HepG2 (cell line): Measurements from ENCODE around the gene BEST2. TPM values are rescaled to one million over a fixed set of nuclear protein-coding genes. Genes with fewer than 3 reads are reported as not detected.

ENCODE experiments used
- ATAC-seq: fragments of 200-7000 bp; cut with Tn5 transposase; 3 replicates; pipeline ENCODE4 v1.9.1; 2020; ENCODE audit warnings: mild to moderate bottlenecking, moderate library complexity
- BruUV-seq: library from RNA; stranded (reverse); fragments of 400-500 nt; replicated peaks from 2 replicates; lab custom pipeline; 2021; lab: Mats Ljungman, UMichigan
- CTCF ChIA-PET: fragments of 300-600 bp; formaldehyde crosslinking; extraction: SDS; loops from one replicate; lab custom pipeline; 2021; ENCODE audit warnings: low total read pairs, inconsistent platforms, low intra/inter-chr PET ratio; lab: Yijun Ruan, JAX
- POLR2A ChIA-PET: fragments of 350-600 bp; sonication (Branson Sonifier 250); formaldehyde crosslinking; loops from one replicate; lab custom pipeline; 2020; ENCODE audit warnings: antibody characterized with exemption, inconsistent platforms; lab: Yijun Ruan, JAX
- DNase-seq: peaks from one replicate; pipeline ENCODE4 v3.0.0-alpha.2; 2015; ENCODE audit warnings: low spot score
- FAIRE-seq: peaks from 3 replicates; lab custom pipeline; 2011; peaks lifted over from hg19 to GRCh38; lab: Jason Lieb, UNC
- H2AFZ ChIP-seq: one replicate; pipeline ENCODE4 v1.6.1; 2011; ENCODE audit warnings: low read length, inconsistent platforms
- H3K27ac ChIP-seq: fragments of 300-600 bp; 3 replicates; pipeline ENCODE4 v1.8.0; 2011; ENCODE audit warnings: mixed run types, mild to moderate bottlenecking, mixed read lengths, low read length, inconsistent platforms; ENCODE audit not compliant: insufficient read depth; ENCODE audit errors: extremely low read length
- H3K27me3 ChIP-seq, 2 experiments: fragments of 200-600 bp in 1 of 2; 2 replicates in 1 of 2; 3 replicates in 1 of 2; pipeline versions ENCODE4 v1.6.0 to v1.8.0; 2011; ENCODE audit warnings: low read length in 2 of 2, mild to moderate bottlenecking in 2 of 2, moderate library complexity in 2 of 2, inconsistent platforms in 1 of 2; ENCODE audit not compliant: insufficient read depth in 2 of 2, control insufficient read depth in 1 of 2
- H3K36me3 ChIP-seq, 2 experiments: fragments of 200-600 bp in 1 of 2; replicated peaks in 1 of 2; 2 replicates in 1 of 2; 3 replicates in 1 of 2; pipeline versions ENCODE4 v1.5.1 to v1.8.0; 2011; ENCODE audit warnings: low read length in 2 of 2, inconsistent platforms in 1 of 2; ENCODE audit not compliant: insufficient read depth in 2 of 2, control insufficient read depth in 1 of 2
- H3K4me1 ChIP-seq: 2 replicates; pipeline ENCODE4 v1.5.1; 2012; ENCODE audit warnings: low read length, inconsistent platforms; ENCODE audit not compliant: insufficient read depth
- H3K4me2 ChIP-seq: 2 replicates; pipeline ENCODE4 v1.6.0; 2011; ENCODE audit warnings: low read depth, low read length, inconsistent platforms
- H3K4me3 ChIP-seq, 3 experiments: fragments of 200-600 bp in 1 of 3; sonication (generic), shearing (Covaris generic) in 1 of 3; replicated peaks in 1 of 3; 2 replicates each; pipeline ENCODE4 v1.5.1; 2011 to 2016; ENCODE audit warnings: low read length in 3 of 3, inconsistent platforms in 2 of 3, low read depth in 2 of 3, mild to moderate bottlenecking in 2 of 3, control low read depth in 1 of 3, mixed read lengths in 1 of 3; ENCODE audit not compliant: insufficient read depth in 1 of 3
- H3K79me2 ChIP-seq: one replicate; pipeline ENCODE4 v1.6.1; 2011; ENCODE audit warnings: low read length, inconsistent platforms; ENCODE audit not compliant: insufficient read depth
- H3K9ac ChIP-seq: 2 replicates; pipeline ENCODE4 v1.6.0; 2011; ENCODE audit warnings: mild to moderate bottlenecking, low read depth, low read length, inconsistent platforms; ENCODE audit not compliant: insufficient read depth
- H3K9me3 ChIP-seq: 2 replicates; pipeline ENCODE4 v1.5.1; 2012; ENCODE audit warnings: mild to moderate bottlenecking, low read length
- H4K20me1 ChIP-seq: 2 replicates; pipeline ENCODE4 v1.6.0; 2011; ENCODE audit warnings: inconsistent platforms, mild to moderate bottlenecking, low read length, moderate library complexity; ENCODE audit not compliant: insufficient read depth
- HIVEP1 ChIP-seq: sonication (generic); formaldehyde crosslinking; IDR thresholded peaks from 2 replicates; pipeline ENCODE4 v1.4.0; 2020; ENCODE audit warnings: mild to moderate bottlenecking, missing genetic modification reagents
- KLF12 ChIP-seq: sonication (generic); formaldehyde crosslinking; IDR thresholded peaks from 2 replicates; pipeline ENCODE4 v1.4.0; 2020; ENCODE audit warnings: missing genetic modification reagents, borderline replicate concordance
- MEIS2 ChIP-seq: sonication (generic); formaldehyde crosslinking; IDR thresholded peaks from 2 replicates; pipeline ENCODE4 v1.9.0; 2021; ENCODE audit warnings: mild to moderate bottlenecking, missing genetic modification reagents
- NFYB ChIP-seq: sonication (generic); formaldehyde crosslinking; IDR thresholded peaks from 2 replicates; pipeline ENCODE4 v1.4.0; 2020; ENCODE audit warnings: missing genetic modification reagents
- PAXIP1 ChIP-seq: sonication (generic); formaldehyde crosslinking; conservative IDR thresholded peaks from 2 replicates; pipeline ENCODE4 v1.4.0; 2020; ENCODE audit warnings: mild to moderate bottlenecking, missing genetic modification reagents, moderate library complexity
- RXRA ChIP-seq: sonication (generic); formaldehyde crosslinking; IDR thresholded peaks from 2 replicates; pipeline ENCODE4 v1.5.1; 2020; ENCODE audit warnings: missing genetic modification reagents
- RXRB ChIP-seq: IDR thresholded peaks from 2 replicates; pipeline ENCODE4 v1.6.1; 2016; ENCODE audit warnings: borderline replicate concordance, missing genetic modification reagents, missing compliant biosample characterization
- SALL1 ChIP-seq: sonication (generic); formaldehyde crosslinking; IDR thresholded peaks from 2 replicates; pipeline ENCODE4 v1.8.0; 2022; ENCODE audit warnings: mild to moderate bottlenecking, missing genetic modification reagents
- SOX13 ChIP-seq, 3 experiments: fragments of 450-650 bp in 1 of 3; sonication (generic) in 1 of 3; formaldehyde crosslinking in 1 of 3; IDR thresholded peaks in 2 of 3; conservative IDR thresholded peaks in 1 of 3; 2 replicates each; pipeline versions ENCODE4 v1.5.0 to v1.6.1; 2016 to 2020; ENCODE audit warnings: antibody characterized with exemption in 1 of 3, mild to moderate bottlenecking in 1 of 3, missing compliant biosample characterization in 1 of 3, missing genetic modification reagents in 1 of 3, moderate library complexity in 1 of 3
- SP5 ChIP-seq: IDR thresholded peaks from 2 replicates; pipeline ENCODE4 v1.6.1; 2016; ENCODE audit warnings: low read depth, borderline replicate concordance
- TFAP4 ChIP-seq: sonication (generic); IDR thresholded peaks from 2 replicates; pipeline ENCODE4 v1.6.1; 2016; ENCODE audit warnings: low read depth, borderline replicate concordance
- THAP8 ChIP-seq: sonication (generic); formaldehyde crosslinking; IDR thresholded peaks from 2 replicates; pipeline ENCODE4 v1.5.1; 2020; ENCODE audit warnings: missing genetic modification reagents, mild to moderate bottlenecking, borderline replicate concordance
- ZNF317 ChIP-seq: sonication (generic); formaldehyde crosslinking; IDR thresholded peaks from 2 replicates; pipeline ENCODE4 v1.5.0; 2020; ENCODE audit warnings: mild to moderate bottlenecking, missing genetic modification reagents
- ZNF333 ChIP-seq: sonication (generic); formaldehyde crosslinking; IDR thresholded peaks from 2 replicates; pipeline ENCODE4 v1.4.0; 2020; ENCODE audit warnings: mild to moderate bottlenecking, missing genetic modification reagents, borderline replicate concordance
- ZNF510 ChIP-seq: sonication (generic); formaldehyde crosslinking; IDR thresholded peaks from 2 replicates; pipeline ENCODE4 v1.4.0; 2020; ENCODE audit warnings: low read depth, mild to moderate bottlenecking, missing genetic modification reagents
- ZNF550 ChIP-seq: sonication (generic); formaldehyde crosslinking; IDR thresholded peaks from 2 replicates; pipeline ENCODE4 v1.4.0; 2020; ENCODE audit warnings: mild to moderate bottlenecking, missing genetic modification reagents, borderline replicate concordance
- ZNF709 ChIP-seq: sonication (generic); formaldehyde crosslinking; IDR thresholded peaks from 2 replicates; pipeline ENCODE4 v1.5.0; 2020; ENCODE audit warnings: mild to moderate bottlenecking, missing genetic modification reagents
- WGBS: methylation state at CpG from one replicate; pipeline ENCODE4 v1.1.6; 2017; ENCODE audit warnings: low lambda C conversion rate; 5-methylcytosine and 5-hydroxymethylcytosine counted together
- in situ Hi-C: cut with HindIII; loops from 2 replicates; pipeline ENCODE4 v1.10.0; 2017; ENCODE audit warnings: low pct_unique_long_range_greater_than_20kb; ENCODE audit not compliant: extremely low pct_ligation_motif_present
- intact Hi-C: fragments of 100-400 bp; cut with micrococcal nuclease; formaldehyde crosslinking; loops from one replicate; pipeline ENCODE4 v1.10.0; 2022; ENCODE audit not compliant: unreplicated experiment
- polyA plus RNA-seq, 8 experiments: library from polyadenylated mRNA; depleted of rRNA in 3 of 8; stranded (reverse) in 7 of 8; unstranded in 1 of 8; fragments of >200 nt; fragmentation: Illumina TruSeq in 4 of 8; extraction: Trizol in 4 of 8; gene quantifications; 2 replicates each; pipeline versions ENCODE4 v1.2.1 to v1.2.3, GENCODE V29; 2011 to 2016; ENCODE audit warnings: low read depth in 4 of 8, missing spikeins in 1 of 8, mixed read lengths in 1 of 8; ENCODE audit not compliant: insufficient read depth in 1 of 8
- total RNA-seq, 5 experiments: library from RNA; depleted of rRNA; stranded (reverse); fragments of >200 nt; fragmentation: Illumina TruSeq; extraction: Trizol; gene quantifications; 2 replicates each; pipeline ENCODE4 v1.2.3, GENCODE V29; 2016; ENCODE audit warnings: low read depth in 1 of 5

BEST2 gene
- total and polyA plus RNA-seq, 2 of the 13 experiments (the other 11 are each of a cell fraction or from before 2014, with no cell fraction given), result not detected

- in situ Hi-C loops, result no loop called here
- DNase-seq (peak; percentile 45), ATAC-seq (peak; percentile 47), FAIRE-seq (peak; percentile 23)
- whole genome bisulfite sequencing, result no CpG with 5 or more reads among the region's 19 CpGs
- Histone ChIP-seq H2AFZ (no peak overlapping the region), H3K27ac (no peak overlapping the region), H3K79me2 (no peaks in the 10 kb centered on the region), H3K4me2 (peak overlapping the region; percentile 92), H3K27me3 (no peaks in the 10 kb centered on the region; a peak in 3 of 5 replicates), H3K9me3 (no peaks in the 10 kb centered on the region), H3K9ac (no peak overlapping the region), H3K36me3 (no peaks in the 10 kb centered on the region), H4K20me1 (no peaks in the 10 kb centered on the region), H3K4me1 (peaks cover 85% of the 10 kb centered on the region), H3K4me3 (peak overlapping the region; percentile 22 to 73 (median 30); a peak in 4 of 6 replicates)
- no TSS peak for BruUV-seq
- intact Hi-C loops, result no loop called here
- CTCF ChIA-PET, result no interaction called here
- POLR2A ChIA-PET, result interaction anchor here (1.0 to 3.9 kb wide), 2 partner anchors 8 to 23 kb away, joined by 3 to 38 read pairs; partner anchors contain the start of gene JUNB
- TF ChIP-seq RXRA (CRISPR knock-in tag), result peak; percentile 75; the same call in 1 of the 2 replicates
- peak; percentile 59; the same call in 1 of the 2 replicates for TF ChIP-seq PAXIP1 (CRISPR knock-in tag)
- TF ChIP-seq RXRB (CRISPR knock-in tag), result peak; percentile 68
- TF ChIP-seq THAP8 (CRISPR knock-in tag), result no peak
- peak; percentile 37; the same call in 1 of the 2 replicates for TF ChIP-seq MEIS2 (CRISPR knock-in tag)
- peak; percentile 45; the same call in 1 of the 2 replicates for TF ChIP-seq SP5 (CRISPR knock-in tag)
- 0 out of 2 replicates have a peak, but pooled peaks have one; percentile 18 for TF ChIP-seq ZNF317 (CRISPR knock-in tag)
- TF ChIP-seq KLF12 (CRISPR knock-in tag), result no peak
- 0 out of 2 replicates have a peak, but pooled peaks have one; percentile 34 for TF ChIP-seq ZNF333 (CRISPR knock-in tag)
- no peak for TF ChIP-seq ZNF510 (CRISPR knock-in tag)
- TF ChIP-seq SALL1 (CRISPR knock-in tag), result peak; percentile 55; the same call in 1 of the 2 replicates
- TF ChIP-seq ZNF709 (CRISPR knock-in tag), result no peak
- TF ChIP-seq NFYB, result no peak
- no peak for TF ChIP-seq ZNF550 (CRISPR knock-in tag)
- TF ChIP-seq TFAP4, result peak; percentile 46; the same call in 1 of the 2 replicates
- TF ChIP-seq SOX13 (IDR thresholded peaks at IDR 0.05), result no peak
- no peak for TF ChIP-seq SOX13 (CRISPR knock-in tag; conservative IDR thresholded peaks at IDR 0.05 in 1 of 2, IDR thresholded peaks at IDR 0.05 in 1 of 2)
- TF ChIP-seq HIVEP1, result 0 out of 2 replicates have a peak, but pooled peaks have one; percentile 41
Measured at GRCh38 chr19:12783849-12784393, 32.3 kb downstream of the BEST2 start.
